B cell (primary cell): ENCODE results near the gene PRLR.

Experiments used
- EZH2 ChIP-seq: IDR thresholded peaks from 2 replicates; pipeline ENCODE4 v1.6.1; 2012; ENCODE audit warnings: borderline replicate concordance, low read depth, mild to moderate bottlenecking, moderate library complexity, low read length; ENCODE audit not compliant: insufficient read depth, poor library complexity, severe bottlenecking
- TF ChIP-seq, protein P1 (sequence below): fragments of 200-600 bp; IDR thresholded peaks from one replicate; pipeline ENCODE4 v1.8.0; 2022; ENCODE audit warnings: antibody characterized with exemption, mild to moderate bottlenecking

DNA sequence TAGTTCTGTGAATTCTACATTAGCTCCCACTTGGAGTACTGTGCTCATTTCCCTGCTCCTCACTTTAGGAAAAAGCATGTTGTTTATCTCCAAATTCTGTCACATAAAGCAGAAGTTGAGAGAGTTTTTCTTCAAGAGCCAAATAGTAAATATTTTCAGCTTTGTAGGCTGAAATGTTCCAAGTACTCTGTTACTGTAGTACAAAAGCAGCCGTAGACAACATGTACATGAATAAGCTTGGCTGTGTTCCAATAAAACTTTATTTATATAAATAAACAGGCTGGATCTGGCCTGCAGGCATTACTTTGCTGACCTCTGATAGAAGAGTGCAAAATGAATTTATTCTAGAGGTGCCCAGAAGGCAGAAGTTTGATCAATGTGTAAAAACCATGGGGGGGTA lies 109.6 kb downstream of the PRLR start:
- TF ChIP-seq, protein P1, sequence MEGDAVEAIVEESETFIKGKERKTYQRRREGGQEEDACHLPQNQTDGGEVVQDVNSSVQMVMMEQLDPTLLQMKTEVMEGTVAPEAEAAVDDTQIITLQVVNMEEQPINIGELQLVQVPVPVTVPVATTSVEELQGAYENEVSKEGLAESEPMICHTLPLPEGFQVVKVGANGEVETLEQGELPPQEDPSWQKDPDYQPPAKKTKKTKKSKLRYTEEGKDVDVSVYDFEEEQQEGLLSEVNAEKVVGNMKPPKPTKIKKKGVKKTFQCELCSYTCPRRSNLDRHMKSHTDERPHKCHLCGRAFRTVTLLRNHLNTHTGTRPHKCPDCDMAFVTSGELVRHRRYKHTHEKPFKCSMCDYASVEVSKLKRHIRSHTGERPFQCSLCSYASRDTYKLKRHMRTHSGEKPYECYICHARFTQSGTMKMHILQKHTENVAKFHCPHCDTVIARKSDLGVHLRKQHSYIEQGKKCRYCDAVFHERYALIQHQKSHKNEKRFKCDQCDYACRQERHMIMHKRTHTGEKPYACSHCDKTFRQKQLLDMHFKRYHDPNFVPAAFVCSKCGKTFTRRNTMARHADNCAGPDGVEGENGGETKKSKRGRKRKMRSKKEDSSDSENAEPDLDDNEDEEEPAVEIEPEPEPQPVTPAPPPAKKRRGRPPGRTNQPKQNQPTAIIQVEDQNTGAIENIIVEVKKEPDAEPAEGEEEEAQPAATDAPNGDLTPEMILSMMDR, result no peak
- no peak for TF ChIP-seq EZH2
